Measurements from ENCODE around the gene KRT14.

Gene KRT14

GRCh38 chr17:41542357-41542756 is 44.3 kb downstream of the KRT14 start:
- H3K4me3 ChIP-seq (ENCODE audit: low read depth, low read length), result no peak overlapping the region
- TF ChIP-seq CTCF (IDR thresholded peaks at IDR 0.05; ENCODE audit: borderline replicate concordance, insufficient read depth, low read depth, low read length), result no peak

GRCh38 chr17:41540921-41541625 is 45.6 kb downstream of the KRT14 start:
- no peak overlapping the region for H3K4me3 ChIP-seq (ENCODE audit: low read depth, low read length)
- TF ChIP-seq CTCF (IDR thresholded peaks at IDR 0.05; ENCODE audit: borderline replicate concordance, insufficient read depth, low read depth, low read length), result no peak

GRCh38 chr17:41539979-41540701 is 46.6 kb downstream of the KRT14 start:
- H3K4me3 ChIP-seq (ENCODE audit: low read depth, low read length), result no peak overlapping the region
- TF ChIP-seq CTCF (IDR thresholded peaks at IDR 0.05; ENCODE audit: borderline replicate concordance, insufficient read depth, low read depth, low read length), result no peak

- H3K4me3 ChIP-seq (ENCODE audit: low read depth, low read length), result no peak overlapping the region
- no peak for TF ChIP-seq CTCF (IDR thresholded peaks at IDR 0.05; ENCODE audit: borderline replicate concordance, insufficient read depth, low read depth, low read length)
Measured at GRCh38 chr17:41539071-41539492, 47.6 kb downstream of the KRT14 start.

GRCh38 chr17:41538565-41538991 is 48.1 kb downstream of the KRT14 start:
- H3K4me3 ChIP-seq (ENCODE audit: low read depth, low read length), result no peak overlapping the region
- TF ChIP-seq CTCF (IDR thresholded peaks at IDR 0.05; ENCODE audit: borderline replicate concordance, insufficient read depth, low read depth, low read length), result no peak

- TF ChIP-seq CTCF (IDR thresholded peaks at IDR 0.05; ENCODE audit: borderline replicate concordance, insufficient read depth, low read depth, low read length), result no peak
Measured at GRCh38 chr17:41537990-41538389, 48.7 kb downstream of the KRT14 start.

GRCh38 chr17:41537614-41537954 is 49.1 kb downstream of the KRT14 start:
- no peak for TF ChIP-seq CTCF (IDR thresholded peaks at IDR 0.05; ENCODE audit: borderline replicate concordance, insufficient read depth, low read depth, low read length)

More at GRCh38 chr17:41537990-41538389, 48.7 kb downstream of the KRT14 start:
- H3K4me3 ChIP-seq (ENCODE audit: low read depth, low read length), result no peak overlapping the region

More at GRCh38 chr17:41537614-41537954, 49.1 kb downstream of the KRT14 start:
- no peak overlapping the region for H3K4me3 ChIP-seq (ENCODE audit: low read depth, low read length)

All from GM12875 (cell line).